ENCODE measurements around the gene FAU. TPM values are rescaled to one million over a fixed set of nuclear protein-coding genes. Genes with fewer than 3 reads are reported as not detected.

Gene FAU
- total and polyA plus RNA-seq, 2 of the 13 experiments (the other 11 are each of a cell fraction or from before 2014, with no cell fraction given): 374 to 869 TPM

GRCh38 chr11:65117206-65118096 lies 4.5 kb downstream of the FAU start, which contains the start of gene ZNHIT2 (continued):
- TF ChIP-seq, protein P1, sequence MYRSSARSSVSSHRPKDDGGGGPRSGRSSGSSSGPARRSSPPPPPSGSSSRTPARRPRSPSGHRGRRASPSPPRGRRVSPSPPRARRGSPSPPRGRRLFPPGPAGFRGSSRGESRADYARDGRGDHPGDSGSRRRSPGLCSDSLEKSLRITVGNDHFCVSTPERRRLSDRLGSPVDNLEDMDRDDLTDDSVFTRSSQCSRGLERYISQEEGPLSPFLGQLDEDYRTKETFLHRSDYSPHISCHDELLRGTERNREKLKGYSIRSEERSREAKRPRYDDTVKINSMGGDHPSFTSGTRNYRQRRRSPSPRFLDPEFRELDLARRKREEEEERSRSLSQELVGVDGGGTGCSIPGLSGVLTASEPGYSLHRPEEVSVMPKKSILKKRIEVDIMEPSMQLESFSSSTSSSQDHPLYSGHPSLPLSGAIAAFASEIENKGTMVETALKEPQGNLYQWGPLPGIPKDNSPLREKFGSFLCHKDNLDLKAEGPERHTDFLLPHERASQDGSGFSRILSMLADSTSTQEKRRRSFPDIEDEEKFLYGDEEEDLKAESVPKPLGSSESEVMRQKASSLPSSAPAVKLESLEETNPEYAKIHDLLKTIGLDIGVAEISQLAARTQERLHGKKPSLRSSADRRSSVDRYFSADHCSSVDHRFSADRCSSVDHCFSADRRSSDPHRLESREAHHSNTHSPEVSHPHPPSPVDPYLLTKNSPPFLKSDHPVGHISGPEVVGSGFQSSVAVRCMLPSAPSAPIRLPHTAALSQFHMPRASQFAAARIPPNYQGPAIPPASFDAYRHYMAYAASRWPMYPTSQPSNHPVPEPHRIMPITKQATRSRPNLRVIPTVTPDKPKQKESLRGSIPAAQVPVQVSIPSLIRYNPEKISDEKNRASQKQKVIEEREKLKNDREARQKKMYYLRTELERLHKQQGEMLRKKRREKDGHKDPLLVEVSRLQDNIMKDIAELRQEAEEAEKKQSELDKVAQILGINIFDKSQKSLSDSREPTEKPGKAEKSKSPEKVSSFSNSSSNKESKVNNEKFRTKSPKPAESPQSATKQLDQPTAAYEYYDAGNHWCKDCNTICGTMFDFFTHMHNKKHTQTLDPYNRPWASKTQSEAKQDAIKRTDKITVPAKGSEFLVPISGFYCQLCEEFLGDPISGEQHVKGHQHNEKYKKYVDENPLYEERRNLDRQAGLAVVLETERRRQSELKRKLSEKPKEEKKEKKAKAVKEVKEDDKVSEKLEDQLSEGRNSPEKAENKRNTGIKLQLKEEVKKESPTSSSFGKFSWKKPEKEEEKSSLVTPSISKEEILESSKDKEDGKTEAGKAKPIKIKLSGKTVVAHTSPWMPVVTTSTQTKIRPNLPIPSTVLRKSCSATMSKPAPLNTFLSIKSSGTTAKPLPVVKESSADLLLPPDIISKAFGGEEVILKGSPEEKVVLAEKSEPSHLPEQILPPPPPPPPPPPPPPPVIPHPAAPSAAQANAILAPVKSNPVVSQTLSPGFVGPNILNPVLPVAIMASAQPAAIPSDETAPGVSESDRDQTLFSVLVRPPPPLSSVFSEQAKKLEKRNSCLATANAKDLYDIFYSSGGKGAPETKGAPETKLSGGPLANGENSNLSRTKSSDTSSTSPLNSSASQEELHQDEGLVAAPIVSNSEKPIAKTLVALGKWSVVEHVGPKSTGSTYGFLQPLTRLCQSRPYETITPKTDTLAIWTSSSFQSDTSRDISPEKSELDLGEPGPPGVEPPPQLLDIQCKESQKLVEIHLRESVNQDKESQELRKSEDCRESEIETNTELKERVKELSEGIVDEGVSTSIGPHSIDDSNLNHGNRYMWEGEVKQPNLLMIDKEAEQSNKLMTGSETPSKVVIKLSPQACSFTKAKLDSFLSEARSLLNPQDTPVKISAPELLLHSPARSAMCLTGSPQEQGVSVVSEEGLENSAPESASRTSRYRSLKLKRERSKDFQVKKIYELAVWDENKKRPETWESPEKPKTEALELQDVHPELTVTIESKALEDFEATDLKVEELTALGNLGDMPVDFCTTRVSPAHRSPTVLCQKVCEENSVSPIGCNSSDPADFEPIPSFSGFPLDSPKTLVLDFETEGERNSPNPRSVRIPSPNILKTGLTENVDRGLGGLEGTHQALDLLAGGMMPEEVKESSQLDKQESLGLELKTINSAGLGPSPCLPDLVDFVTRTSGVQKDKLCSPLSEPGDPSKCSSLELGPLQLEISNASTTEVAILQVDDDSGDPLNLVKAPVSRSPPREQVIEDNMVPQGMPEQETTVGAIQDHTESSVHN (CRISPR knock-in tag; IDR thresholded peaks at IDR 0.05): peak; percentile 84
- TF ChIP-seq RXRB (CRISPR knock-in tag; IDR thresholded peaks at IDR 0.05; ENCODE audit: borderline replicate concordance): peak; percentile 73
- TF ChIP-seq RFXAP (CRISPR knock-in tag; IDR thresholded peaks at IDR 0.05; ENCODE audit: borderline replicate concordance): no peak
- no peak; the same call in none of the 2 replicates for TF ChIP-seq ZNF724P (CRISPR knock-in tag; IDR thresholded peaks at IDR 0.05; ENCODE audit: borderline replicate concordance)
- no peak for TF ChIP-seq TBP (CRISPR knock-in tag; IDR thresholded peaks at IDR 0.05)
- TF ChIP-seq MED1 (CRISPR knock-in tag; IDR thresholded peaks at IDR 0.05): no peak
- TF ChIP-seq, protein P2, sequence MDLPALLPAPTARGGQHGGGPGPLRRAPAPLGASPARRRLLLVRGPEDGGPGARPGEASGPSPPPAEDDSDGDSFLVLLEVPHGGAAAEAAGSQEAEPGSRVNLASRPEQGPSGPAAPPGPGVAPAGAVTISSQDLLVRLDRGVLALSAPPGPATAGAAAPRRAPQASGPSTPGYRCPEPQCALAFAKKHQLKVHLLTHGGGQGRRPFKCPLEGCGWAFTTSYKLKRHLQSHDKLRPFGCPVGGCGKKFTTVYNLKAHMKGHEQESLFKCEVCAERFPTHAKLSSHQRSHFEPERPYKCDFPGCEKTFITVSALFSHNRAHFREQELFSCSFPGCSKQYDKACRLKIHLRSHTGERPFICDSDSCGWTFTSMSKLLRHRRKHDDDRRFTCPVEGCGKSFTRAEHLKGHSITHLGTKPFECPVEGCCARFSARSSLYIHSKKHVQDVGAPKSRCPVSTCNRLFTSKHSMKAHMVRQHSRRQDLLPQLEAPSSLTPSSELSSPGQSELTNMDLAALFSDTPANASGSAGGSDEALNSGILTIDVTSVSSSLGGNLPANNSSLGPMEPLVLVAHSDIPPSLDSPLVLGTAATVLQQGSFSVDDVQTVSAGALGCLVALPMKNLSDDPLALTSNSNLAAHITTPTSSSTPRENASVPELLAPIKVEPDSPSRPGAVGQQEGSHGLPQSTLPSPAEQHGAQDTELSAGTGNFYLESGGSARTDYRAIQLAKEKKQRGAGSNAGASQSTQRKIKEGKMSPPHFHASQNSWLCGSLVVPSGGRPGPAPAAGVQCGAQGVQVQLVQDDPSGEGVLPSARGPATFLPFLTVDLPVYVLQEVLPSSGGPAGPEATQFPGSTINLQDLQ (CRISPR knock-in tag; IDR thresholded peaks at IDR 0.05): peak; percentile 94
- TF ChIP-seq GLI4 (CRISPR knock-in tag; IDR thresholded peaks at IDR 0.05; ENCODE audit: borderline replicate concordance): no peak
- TF ChIP-seq MAFF (IDR thresholded peaks at IDR 0.05; ENCODE audit: low read depth, low read length): 0 out of 2 replicates have a peak, but pooled peaks have one; percentile 24
- TF ChIP-seq ZBTB37 (CRISPR knock-in tag; IDR thresholded peaks at IDR 0.05): no peak
- TF ChIP-seq ZSCAN12 (CRISPR knock-in tag; IDR thresholded peaks at IDR 0.05): no peak

All from HepG2 (cell line).